HG03108 (cell line): ENCODE results near the gene TAC4.
"Not testable (repeated sequence)": the region's sequence is repeated elsewhere in the genome, so short reads cannot be mapped to it uniquely, and the experiment has no call there.

Experiments
- ATAC-seq: cut with Tn5 transposase; IDR thresholded peaks from one replicate; pipeline ENCODE4 v1.9.1; 2021; ENCODE audit warnings: moderate library complexity; ENCODE audit not compliant: unreplicated experiment

Gene TAC4

DNA sequence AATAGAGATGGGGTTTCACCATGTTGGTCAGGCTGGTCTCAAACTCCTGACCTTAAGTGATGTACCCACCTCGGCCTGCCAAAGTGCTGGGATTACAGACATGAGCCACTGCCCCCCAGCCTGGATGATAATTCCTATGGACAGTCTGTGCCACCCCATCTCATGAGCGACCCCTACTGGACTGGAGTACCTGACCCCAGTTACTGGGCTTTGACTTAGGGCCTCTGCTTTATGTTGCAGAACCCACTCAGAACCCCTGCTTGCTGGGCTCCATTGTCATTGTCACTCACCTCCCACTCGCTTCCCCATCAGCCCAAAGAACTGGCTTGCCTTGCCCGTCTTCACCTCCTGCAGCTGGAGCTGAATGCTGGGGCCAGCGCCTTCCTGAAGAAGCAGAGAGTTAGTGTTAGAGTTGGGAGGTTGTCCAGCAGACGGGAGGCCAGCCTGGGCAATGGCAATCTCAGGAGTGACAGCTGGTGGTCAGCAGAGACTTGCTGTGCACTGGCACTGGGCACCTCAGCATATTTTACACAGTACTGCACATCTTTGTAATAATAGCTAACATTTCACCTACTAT, 4.0 kb downstream of the TAC4 start:
- no peak for ATAC-seq

GRCh38 chr17:49842846-49843245, 5.0 kb downstream of the TAC4 start:
- no peak for ATAC-seq

DNA sequence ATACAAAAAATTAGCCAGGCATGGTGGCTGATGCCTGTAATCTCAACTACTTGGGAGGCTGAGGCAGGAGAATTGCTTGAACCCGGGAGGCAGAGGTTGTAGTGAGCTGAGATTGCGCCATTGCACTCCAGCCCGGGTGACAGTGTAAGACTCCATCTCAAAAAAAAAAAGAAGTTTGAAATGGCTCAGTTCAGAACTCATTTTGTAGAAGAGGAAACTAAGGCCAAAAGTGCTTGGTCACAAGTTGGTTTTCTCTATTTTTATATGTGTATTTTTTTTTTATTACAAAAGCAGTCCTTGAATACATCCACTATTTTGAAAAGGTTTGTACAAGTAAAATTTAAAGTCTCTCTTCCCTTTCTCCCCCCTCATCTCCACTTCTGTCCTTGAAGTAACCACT, 5.5 kb downstream of the TAC4 start:
- ATAC-seq, result no peak

DNA sequence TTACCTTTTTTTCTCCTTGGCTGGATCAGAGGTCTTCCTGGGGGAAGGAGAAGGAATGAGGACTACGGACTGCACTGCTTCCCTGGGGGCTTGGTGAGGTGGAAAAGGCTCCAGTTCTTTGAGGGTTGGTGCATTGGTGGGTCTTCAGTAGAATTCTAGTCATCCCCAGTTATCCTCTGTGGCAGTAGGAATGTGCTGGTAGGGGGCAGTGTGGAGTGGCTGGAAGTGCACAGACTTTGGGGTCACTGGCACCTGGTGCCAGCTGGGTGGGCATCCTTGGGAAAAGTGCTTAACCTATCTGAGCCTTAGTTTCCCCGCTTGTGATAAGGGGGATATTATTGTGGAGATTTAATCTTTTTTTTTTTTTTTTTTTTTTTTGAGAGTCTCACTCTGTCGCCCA, 6.3 kb downstream of the TAC4 start:
- ATAC-seq, result no peak

- no peak for ATAC-seq
These were observed 8.4 kb downstream of the TAC4 start for GRCh38 chr17:49839455-49839854.

DNA sequence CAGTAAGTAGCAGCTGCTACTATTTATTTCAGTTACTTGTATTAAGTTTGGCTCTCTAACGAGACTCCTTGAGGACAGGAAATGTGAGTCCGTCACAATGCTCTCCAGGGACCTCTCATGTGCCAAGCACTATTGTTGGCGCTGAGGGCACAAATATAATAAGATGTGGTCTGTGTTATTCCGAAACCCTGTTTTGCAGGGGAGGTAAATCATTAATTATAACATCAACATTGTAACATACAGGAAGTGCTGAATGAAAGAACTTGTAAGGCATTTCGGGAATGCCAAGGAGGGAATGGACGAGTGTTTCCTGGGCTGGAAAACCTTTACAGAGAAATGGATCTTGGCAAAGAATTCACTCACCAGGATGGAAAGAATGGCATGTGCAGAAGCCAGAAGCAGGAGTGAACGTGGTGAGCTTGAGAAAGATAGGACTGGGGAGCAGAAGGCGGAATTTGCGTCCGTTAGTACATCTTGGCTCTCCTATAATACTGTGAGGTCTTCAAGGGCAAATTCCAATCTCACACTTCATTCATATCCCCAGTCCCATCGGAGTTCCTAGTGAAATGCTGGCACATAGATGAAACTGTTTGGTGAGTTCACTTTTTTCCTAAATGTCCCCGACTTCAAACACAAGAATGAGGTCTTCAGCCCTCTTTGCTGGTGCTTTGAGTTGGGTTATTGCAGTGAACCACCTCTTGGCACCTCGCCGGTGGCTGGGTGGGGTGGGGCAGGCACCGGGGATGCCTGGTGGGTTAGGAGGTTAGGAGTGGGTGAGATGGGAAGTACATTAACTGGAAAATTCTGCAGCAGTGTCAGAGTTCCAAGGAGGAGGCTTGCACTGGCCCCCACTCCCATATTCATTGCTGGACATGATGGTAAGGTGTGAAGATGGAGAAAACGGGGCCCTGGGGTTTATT, 11.5 kb downstream of the TAC4 start:
- no peak for ATAC-seq

DNA sequence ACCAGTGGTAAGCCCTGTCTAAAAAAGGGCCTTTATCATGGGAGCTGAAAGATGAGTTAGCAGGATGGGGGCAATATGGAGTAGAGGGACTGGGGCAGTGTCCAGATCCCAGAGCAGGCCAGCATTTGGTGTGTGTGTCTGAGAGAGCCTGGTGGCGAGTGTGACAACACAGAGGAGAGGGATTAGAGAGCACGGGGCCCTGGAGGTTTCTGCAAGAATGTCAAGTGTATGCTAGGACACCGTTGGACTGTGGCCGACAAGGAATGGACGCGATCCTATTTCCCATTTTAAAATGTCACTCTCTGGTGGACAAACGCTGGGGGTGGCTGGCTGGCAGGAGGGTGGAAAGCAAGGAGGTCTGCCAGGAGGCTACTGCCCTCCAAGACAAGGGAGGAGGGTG, 12.4 kb downstream of the TAC4 start:
- no peak for ATAC-seq

DNA sequence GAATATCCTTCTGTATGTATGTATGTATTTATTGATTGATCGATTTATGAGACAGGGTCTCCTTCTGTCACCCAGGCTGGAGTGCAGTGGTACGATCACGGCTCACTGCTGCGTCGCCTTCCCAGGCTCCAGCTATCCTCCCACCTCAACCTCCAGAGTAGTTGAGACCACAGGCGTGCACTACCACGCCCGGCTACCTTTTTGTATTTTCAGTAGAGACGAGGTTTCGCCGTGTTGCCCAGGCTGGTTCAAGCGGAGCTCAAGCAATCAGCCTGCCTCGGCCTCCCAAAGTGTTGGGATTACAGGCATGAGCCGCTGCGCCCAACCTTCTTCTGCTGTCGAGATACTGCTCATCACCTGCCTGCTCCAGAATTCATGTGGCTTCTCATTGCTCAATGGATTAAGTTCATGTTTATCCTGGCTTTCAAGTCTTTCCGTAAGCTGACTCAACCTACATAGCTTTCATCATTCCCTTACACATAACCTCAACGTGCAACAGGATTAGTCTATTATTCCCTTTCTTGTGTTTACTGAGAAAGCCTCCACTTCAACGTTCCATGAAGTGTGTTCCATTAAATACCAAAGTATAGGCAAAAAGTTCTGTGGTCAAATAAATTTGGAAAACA, 13.6 kb downstream of the TAC4 start:
- ATAC-seq, result no peak

DNA sequence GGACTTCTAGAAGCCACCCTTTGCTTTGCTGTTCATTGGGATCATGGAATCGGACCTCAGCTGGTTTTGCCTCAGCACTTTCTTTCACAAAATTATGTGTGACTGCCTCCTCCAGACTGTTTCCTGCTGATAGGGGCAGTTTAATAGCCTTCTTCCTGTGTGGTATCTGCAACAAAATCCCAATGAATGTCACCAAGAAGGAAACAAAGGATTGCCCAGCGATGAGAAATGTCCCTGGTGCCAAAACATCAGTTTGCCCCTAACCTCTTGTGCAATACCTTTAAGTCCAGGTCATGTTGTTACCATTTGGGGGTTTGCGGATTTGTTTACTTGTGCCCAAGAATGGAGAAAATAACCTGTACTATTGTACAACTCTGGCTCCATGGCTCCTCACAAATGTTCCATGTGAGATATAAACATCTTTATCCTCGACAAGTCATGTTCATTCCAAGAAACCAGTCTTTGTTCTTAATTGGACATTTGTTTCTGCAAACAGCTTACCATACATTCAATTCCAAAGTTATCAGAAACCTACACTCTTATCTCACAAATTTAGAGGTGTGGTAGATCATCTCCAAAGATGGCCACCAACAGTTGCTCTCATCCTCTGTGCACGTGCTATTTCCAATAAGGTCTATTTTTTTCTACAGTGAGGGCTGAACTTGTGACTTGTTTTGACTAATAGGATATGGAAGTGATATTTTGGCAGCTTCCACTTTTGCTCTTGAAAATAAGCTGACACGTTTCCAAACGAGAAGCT, 14.8 kb downstream of the TAC4 start:
- no peak for ATAC-seq

GRCh38 chr17:49830605-49831004, 17.3 kb downstream of the TAC4 start:
- ATAC-seq, result no peak

DNA sequence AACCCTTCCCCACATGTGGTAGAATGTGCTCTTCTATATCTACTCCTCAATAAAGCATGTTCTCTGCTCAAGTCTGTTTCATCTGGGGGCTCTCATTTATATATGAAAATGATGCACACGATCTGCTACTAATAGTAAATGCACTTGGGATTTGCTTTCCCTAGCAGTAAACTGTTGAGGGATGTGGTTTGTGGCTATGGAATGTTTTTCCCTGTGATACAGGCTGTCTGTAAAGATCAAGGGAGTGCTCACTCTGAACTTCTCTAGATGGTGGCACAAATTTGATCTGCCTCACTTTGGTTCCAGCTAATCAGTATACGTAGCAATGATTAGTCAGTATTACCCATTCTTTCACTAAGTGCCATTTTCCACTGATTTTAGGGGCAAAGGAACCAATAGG, 18.8 kb downstream of the TAC4 start:
- no peak for ATAC-seq

DNA sequence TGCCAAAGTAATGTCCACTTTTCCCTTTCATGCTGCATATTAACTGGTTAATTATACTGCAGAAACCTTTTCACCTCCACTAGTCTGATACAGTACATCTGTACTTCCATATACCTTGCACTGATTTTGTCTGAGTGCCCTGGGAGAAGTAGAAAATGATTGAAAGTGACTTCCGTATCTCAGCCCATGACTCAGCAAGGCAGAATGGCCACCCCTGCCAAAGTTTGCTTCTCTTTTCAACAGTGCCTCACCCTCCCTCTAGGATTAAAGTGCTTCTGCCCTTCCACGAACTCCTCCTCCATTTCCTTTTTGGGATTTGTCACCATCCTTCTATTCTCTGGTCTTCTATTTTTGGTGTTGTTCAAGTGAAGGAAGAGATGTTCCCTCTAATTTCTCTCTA, 19.5 kb downstream of the TAC4 start:
- ATAC-seq, result not testable (repeated sequence)

GRCh38 chr17:49825645-49826044, 22.2 kb downstream of the TAC4 start:
- no peak for ATAC-seq

- ATAC-seq, result no peak
These were observed 24.3 kb downstream of the TAC4 start for GRCh38 chr17:49823614-49824013.

DNA sequence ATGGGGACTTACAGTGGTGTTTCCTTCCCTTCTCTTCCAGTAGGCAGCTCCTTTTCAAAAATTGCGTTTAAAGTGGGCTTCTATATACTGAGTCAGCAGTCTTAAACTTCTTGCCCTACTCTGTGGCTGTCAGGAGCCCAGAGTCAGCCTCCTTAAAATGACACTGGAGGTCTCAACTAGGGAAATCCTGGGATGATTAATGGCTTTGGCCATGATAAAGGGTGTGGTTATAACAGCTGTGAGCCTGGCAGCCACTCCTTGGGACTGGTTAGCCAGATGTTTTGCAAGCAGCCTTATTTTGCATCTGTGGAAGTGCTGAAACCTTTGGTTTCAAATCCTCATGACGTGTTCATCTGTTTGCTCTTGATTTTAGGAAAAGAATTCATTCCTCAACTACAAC, 25.0 kb downstream of the TAC4 start:
- ATAC-seq, result no peak

DNA sequence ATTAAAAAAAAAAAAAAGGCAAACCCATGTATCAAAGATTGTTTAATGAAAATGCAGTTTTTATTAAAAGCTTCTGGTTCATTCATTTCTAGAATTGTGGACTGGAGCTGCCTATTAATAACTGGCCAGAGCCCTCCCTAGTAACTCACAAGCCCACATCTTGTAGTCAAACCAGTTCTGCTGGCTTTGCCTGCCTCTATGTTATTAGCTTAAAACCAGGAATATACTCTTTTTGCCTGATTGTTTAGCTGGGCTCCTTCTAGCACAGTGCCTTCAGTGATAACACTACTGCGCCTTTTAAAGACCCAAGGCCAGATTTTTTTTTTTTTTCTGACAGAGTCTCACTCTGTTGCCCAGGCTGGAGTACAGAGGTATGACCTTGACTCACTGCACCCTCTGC, 26.0 kb downstream of the TAC4 start:
- ATAC-seq, result no peak

DNA sequence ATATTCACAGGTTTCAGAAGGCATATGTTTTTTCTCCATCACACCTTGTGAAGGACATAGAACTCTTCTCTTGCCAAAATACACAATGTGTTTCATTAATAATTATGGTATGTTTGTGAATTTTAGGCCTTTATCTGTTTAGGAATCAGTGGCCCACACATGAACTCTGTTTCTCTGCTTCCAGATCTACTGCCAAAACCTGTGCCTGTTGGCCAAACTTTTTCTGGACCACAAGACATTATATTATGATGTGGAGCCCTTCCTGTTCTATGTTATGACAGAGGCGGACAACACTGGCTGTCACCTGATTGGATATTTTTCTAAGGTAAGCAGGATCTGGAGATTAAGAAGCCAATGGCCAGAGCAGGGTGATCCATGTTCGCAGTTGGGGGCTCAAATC, 26.4 kb downstream of the TAC4 start:
- no peak for ATAC-seq

DNA sequence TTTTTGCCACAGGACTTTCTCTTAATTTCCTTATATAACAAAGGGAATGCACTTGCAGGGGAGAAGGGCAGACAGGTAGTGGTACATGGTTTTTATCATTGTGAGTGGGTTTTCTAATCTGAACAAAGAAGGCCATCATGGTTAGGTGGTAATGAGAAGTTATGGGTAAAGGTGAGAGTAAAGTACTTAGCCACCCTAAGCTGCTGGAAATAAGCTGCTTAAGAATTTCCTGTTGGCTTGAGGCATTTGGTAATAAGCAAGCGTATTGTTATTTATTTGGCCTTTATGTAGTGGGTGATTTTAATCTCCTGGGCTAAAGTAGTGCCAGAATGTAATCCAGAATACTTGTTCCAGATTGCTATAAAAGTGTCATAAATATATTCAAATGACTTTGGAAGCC, 27.1 kb downstream of the TAC4 start:
- no peak for ATAC-seq

GRCh38 chr17:49819651-49820050, 28.2 kb downstream of the TAC4 start:
- no peak for ATAC-seq

DNA sequence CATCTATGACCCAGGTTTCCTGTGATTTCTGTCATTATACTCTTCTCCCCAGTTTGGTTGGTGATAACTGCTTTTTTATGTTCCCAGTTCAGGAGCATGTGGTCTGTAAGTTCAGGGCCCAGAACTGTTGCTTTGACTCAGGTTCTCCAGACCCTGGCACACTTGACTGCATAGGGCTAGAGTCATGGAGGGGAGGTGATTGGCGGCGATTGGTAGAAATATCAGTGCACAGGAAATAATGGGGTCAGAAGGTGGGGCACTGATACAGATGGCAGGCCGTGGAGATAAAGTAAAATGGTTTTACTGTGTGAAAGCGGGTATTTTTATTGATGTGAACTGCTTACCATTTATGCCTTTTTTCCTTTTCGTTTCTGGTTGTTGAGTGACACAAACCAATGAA, 28.7 kb downstream of the TAC4 start:
- ATAC-seq, result no peak

DNA sequence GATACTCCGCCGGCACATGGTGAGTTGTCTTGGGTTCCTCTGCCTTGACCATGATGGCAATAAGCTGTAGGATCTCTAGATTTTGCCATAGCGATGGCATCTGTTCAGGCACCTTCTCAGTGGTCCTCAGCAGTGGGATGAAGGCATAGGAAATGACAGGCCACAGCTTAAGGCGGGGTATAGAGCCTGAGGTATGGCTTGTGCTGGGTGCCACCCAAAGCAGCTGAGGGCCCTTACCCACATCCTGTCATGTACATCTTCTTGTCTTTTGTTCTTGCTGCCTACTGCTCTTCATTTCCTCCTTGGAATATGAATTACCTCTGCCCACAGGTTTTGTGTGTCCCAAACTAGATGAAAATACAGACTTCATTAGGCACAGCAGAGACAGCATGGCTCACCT, 29.9 kb downstream of the TAC4 start:
- ATAC-seq, result no peak
